ENCODE measurements around the gene ENPP7.

DNA sequence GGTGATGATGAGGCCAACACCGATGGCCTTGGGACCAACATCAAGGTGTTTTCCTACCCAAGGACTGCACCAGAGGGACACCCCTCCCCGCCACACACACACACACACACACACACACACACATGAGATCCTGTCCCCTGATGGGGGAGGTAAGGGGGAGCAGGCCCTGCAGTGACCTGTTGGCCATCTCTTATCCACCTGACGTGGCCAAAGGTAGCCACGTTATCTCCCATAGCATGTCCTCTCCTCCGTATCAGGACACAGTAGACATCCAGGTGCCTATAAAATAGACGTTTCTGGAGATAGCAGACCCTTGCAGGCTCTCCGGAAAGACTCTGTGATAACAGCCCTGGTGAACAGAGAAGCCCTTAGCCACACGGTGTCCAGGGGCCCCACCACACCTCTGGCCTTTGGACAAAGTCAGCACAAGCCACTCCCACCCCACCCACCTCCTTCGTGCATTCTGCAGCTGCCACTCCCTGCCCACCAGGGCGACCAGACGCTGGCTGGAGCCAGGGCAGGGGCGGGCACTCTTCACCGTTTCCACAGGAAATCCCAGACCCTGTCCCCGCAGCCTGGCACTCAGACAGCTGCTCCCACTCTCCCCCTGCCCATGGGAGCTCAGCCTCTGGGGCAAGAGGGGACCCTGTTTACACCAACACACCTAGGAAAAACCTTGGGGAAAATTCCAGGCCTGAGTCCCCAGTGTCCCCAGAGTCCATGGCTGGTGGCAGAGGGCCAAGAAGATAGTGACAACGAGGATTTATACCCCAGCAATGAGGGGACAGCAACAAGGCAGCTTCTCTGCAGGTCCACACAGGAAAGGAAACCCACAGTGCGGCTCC lies 15.4 kb upstream of the ENPP7 start:
- TF ChIP-seq GATA2 (IDR thresholded peaks at IDR 0.05; ENCODE audit: low read depth, low read length) (no peak), GATA3 (IDR thresholded peaks at IDR 0.05; ENCODE audit: low read depth, low read length) (no peak)

Data from SH-SY5Y (cell line).